ENCODE results near the gene CA12. TPM values are rescaled to one million over a fixed set of nuclear protein-coding genes. Genes with fewer than 3 reads are reported as not detected.
A peak's percentile ranks its signal among the peaks of the same experiment; 100 is the strongest.

CA12 gene
- polyA plus RNA-seq (2012; ENCODE audit: insufficient read depth, insufficient read length, low read depth), result 0.79 TPM

- Histone ChIP-seq H3K36me3 (no peaks in the 10 kb centered on the region), H3K4me3 (ENCODE audit: low read depth, low read length) (peak within 1 kb of the TSS; percentile 58), H3K9me3 (no peaks in the 10 kb centered on the region), H3K4me1 (peaks cover 13% of the 10 kb centered on the region), H3K27me3 (peaks cover 60% of the 10 kb centered on the region)
- DNase-seq, result peak; percentile 39
- no peak for TF ChIP-seq CTCF (IDR thresholded peaks at IDR 0.05; ENCODE audit: low read depth, low read length)
Observed at GRCh38 chr15:63381301-63382204, at the start of gene CA12. Gene CA12, minus strand, starts transcription at chr15:63381846. Its CDS starts 126 bp downstream, at chr15:63381720.

GRCh38 chr15:63430766-63431451, 49.3 kb upstream of the CA12 start:
- DNase-seq, result no peak
- TF ChIP-seq CTCF (IDR thresholded peaks at IDR 0.05; ENCODE audit: low read depth, low read length), result no peak
- Histone ChIP-seq H3K27me3 (no peaks in the 10 kb centered on the region), H3K9me3 (no peaks in the 10 kb centered on the region), H3K4me3 (ENCODE audit: low read depth, low read length) (no peak overlapping the region), H3K36me3 (no peaks in the 10 kb centered on the region), H3K4me1 (peaks cover 2% of the 10 kb centered on the region; the same call in 1 of the 2 replicates)

- Histone ChIP-seq H3K36me3 (no peaks in the 10 kb centered on the region), H3K4me1 (no peaks in the 10 kb centered on the region), H3K27me3 (no peaks in the 10 kb centered on the region), H3K4me3 (ENCODE audit: low read depth, low read length) (no peak overlapping the region), H3K9me3 (no peaks in the 10 kb centered on the region)
- DNase-seq, result no peak
- no peak for TF ChIP-seq CTCF (IDR thresholded peaks at IDR 0.05; ENCODE audit: low read depth, low read length)
Observed at GRCh38 chr15:63426552-63426951, 44.9 kb upstream of the CA12 start.

GRCh38 chr15:63425426-63425985, 43.9 kb upstream of the CA12 start:
- DNase-seq, result no peak
- Histone ChIP-seq H3K27me3 (no peaks in the 10 kb centered on the region), H3K4me1 (peaks cover 1% of the 10 kb centered on the region; the same call in 1 of the 2 replicates), H3K9me3 (no peaks in the 10 kb centered on the region), H3K36me3 (no peaks in the 10 kb centered on the region), H3K4me3 (ENCODE audit: low read depth, low read length) (no peak overlapping the region)
- no peak for TF ChIP-seq CTCF (IDR thresholded peaks at IDR 0.05; ENCODE audit: low read depth, low read length)

- Histone ChIP-seq H3K4me1 (peaks cover 6% of the 10 kb centered on the region; the same call in 1 of the 2 replicates), H3K36me3 (no peaks in the 10 kb centered on the region), H3K27me3 (no peaks in the 10 kb centered on the region), H3K9me3 (no peaks in the 10 kb centered on the region), H3K4me3 (ENCODE audit: low read depth, low read length) (no peak overlapping the region)
- DNase-seq, result no peak
- no peak for TF ChIP-seq CTCF (IDR thresholded peaks at IDR 0.05; ENCODE audit: low read depth, low read length)
Observed at GRCh38 chr15:63422891-63423590, 41.4 kb upstream of the CA12 start.
